Astrocyte (in vitro differentiated cells and primary cell): ENCODE measurements around the gene BCAT1. TPM values are rescaled to one million over a fixed set of nuclear protein-coding genes. Genes with fewer than 3 reads are reported as not detected.

ENCODE experiments used
- DNase-seq: peaks from one replicate; pipeline ENCODE4 v3.0.0-alpha.2; 2010; ENCODE audit warnings: low read depth
- FAIRE-seq: peaks from 2 replicates; lab custom pipeline; 2011; peaks lifted over from hg19 to GRCh38; lab: Jason Lieb, UNC
- H2AFZ ChIP-seq: 2 replicates; pipeline ENCODE4 v1.6.0; 2012; ENCODE audit warnings: low read depth, low read length, inconsistent platforms
- H3K27ac ChIP-seq: 2 replicates; pipeline ENCODE4 v1.5.1; 2011; ENCODE audit warnings: low read depth, low read length, inconsistent platforms
- H3K27me3 ChIP-seq: 2 replicates; pipeline ENCODE4 v1.6.0; 2011; ENCODE audit warnings: low read length, inconsistent platforms; ENCODE audit not compliant: insufficient read depth
- H3K36me3 ChIP-seq: 2 replicates; pipeline ENCODE4 v1.5.1; 2011; ENCODE audit warnings: low read length, inconsistent platforms; ENCODE audit not compliant: insufficient read depth
- H3K4me1 ChIP-seq: 2 replicates; pipeline ENCODE4 v1.5.1; 2011; ENCODE audit warnings: low read length, inconsistent platforms; ENCODE audit not compliant: insufficient read depth
- H3K4me2 ChIP-seq: 2 replicates; pipeline ENCODE4 v1.6.0; 2012; ENCODE audit warnings: low read length, inconsistent platforms
- H3K4me3 ChIP-seq: 2 replicates; pipeline ENCODE4 v1.5.1; 2011; ENCODE audit warnings: low read depth, mild to moderate bottlenecking, low read length, inconsistent platforms; ENCODE audit not compliant: insufficient read depth
- H3K79me2 ChIP-seq: 2 replicates; pipeline ENCODE4 v1.6.0; 2012; ENCODE audit warnings: mild to moderate bottlenecking, low read length, inconsistent platforms; ENCODE audit not compliant: insufficient read depth
- H3K9ac ChIP-seq: 2 replicates; pipeline ENCODE4 v1.6.0; 2012; ENCODE audit warnings: mild to moderate bottlenecking, low read length, inconsistent platforms
- H3K9me3 ChIP-seq: 2 replicates; pipeline ENCODE4 v1.5.1; 2012; ENCODE audit warnings: low read depth, mild to moderate bottlenecking, low read length, inconsistent platforms; ENCODE audit not compliant: insufficient read depth
- H4K20me1 ChIP-seq: 2 replicates; pipeline ENCODE4 v1.6.0; 2012; ENCODE audit warnings: low read length, inconsistent platforms; ENCODE audit not compliant: insufficient read depth
- H3K27ac Mint-ChIP-seq: one replicate; pipeline ENCODE4 v1.8.0; 2021; ENCODE audit warnings: mild to moderate bottlenecking, mixed read lengths; ENCODE audit not compliant: unreplicated experiment
- H3K27me3 Mint-ChIP-seq: one replicate; pipeline ENCODE4 v1.8.0; 2021; ENCODE audit warnings: low read depth, mixed read lengths; ENCODE audit not compliant: unreplicated experiment
- H3K36me3 Mint-ChIP-seq: one replicate; pipeline ENCODE4 v1.8.0; 2021; ENCODE audit warnings: low read depth, mixed read lengths; ENCODE audit not compliant: unreplicated experiment
- H3K4me1 Mint-ChIP-seq: one replicate; pipeline ENCODE4 v1.8.0; 2021; ENCODE audit warnings: low read depth, mixed read lengths; ENCODE audit not compliant: unreplicated experiment
- H3K4me3 Mint-ChIP-seq: one replicate; pipeline ENCODE4 v1.8.0; 2021; ENCODE audit warnings: mild to moderate bottlenecking, moderate library complexity, mixed read lengths; ENCODE audit not compliant: unreplicated experiment
- H3K9me3 Mint-ChIP-seq: one replicate; pipeline ENCODE4 v1.8.0; 2021; ENCODE audit warnings: mild to moderate bottlenecking, mixed read lengths; ENCODE audit not compliant: unreplicated experiment
- EZH2 ChIP-seq: IDR thresholded peaks from 2 replicates; pipeline ENCODE4 v1.6.1; 2012; ENCODE audit warnings: mild to moderate bottlenecking, low read length, inconsistent platforms; ENCODE audit not compliant: insufficient read depth
- total RNA-seq: library from RNA; stranded (reverse); gene quantifications from 2 replicates; pipeline ENCODE4 v1.2.1, GENCODE V29; 2021
- TF ChIP-seq, protein P1 (sequence below): IDR thresholded peaks from 2 replicates; pipeline ENCODE4 v1.5.1; 2011; ENCODE audit warnings: low read depth, mild to moderate bottlenecking, inconsistent platforms, low read length, moderate library complexity; ENCODE audit not compliant: insufficient read depth

The BCAT1 gene
- total RNA-seq, 1 donor from 2014 or later: 476 TPM

DNA sequence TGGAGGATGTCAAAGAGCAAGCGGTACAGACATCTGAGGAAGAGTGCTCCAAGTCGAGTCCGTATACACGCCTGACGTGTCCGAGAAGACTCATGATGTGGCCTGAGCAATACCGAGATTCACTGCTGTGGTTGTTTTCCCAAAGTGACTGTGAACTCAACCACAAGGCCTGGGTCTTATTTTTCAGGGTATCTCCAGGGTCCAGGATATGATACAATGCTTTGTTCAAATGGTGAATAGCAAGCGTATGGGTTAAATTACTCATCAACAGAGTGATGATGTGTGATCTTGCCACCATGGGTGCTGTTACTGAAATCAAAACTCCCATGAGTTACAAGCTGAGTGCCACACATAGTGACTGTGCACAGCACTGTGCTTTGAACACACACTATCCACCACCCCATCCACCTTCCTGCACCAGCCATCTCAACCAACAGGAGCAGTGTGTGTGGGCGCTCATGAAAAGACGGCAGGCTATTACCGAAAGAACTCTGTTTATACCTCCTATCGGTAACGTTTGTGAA, 109.6 kb downstream of the BCAT1 start:
- Mint-ChIP-seq H3K4me1 (peaks cover 34% of the 10 kb centered on the region), H3K27me3 (no peaks in the 10 kb centered on the region), H3K36me3 (peaks cover 37% of the 10 kb centered on the region), H3K4me3 (no peak overlapping the region), H3K27ac (peak overlapping the region; percentile 67), H3K9me3 (no peaks in the 10 kb centered on the region)
- peak overlapping the region; percentile 73 for H3K27ac ChIP-seq
- no peak overlapping the region for H2AFZ ChIP-seq
- peak overlapping the region; percentile 44 for H3K4me2 ChIP-seq
- H3K9ac ChIP-seq: peak overlapping the region; percentile 31
- peak; percentile 78 for DNase-seq
- H3K79me2 ChIP-seq: no peaks in the 10 kb centered on the region
- no peak overlapping the region for H3K4me3 ChIP-seq
- H3K9me3 ChIP-seq: no peaks in the 10 kb centered on the region
- FAIRE-seq: peak; percentile 67
- peaks cover 24% of the 10 kb centered on the region for H3K4me1 ChIP-seq
- no peaks in the 10 kb centered on the region for H3K27me3 ChIP-seq
- no peak for TF ChIP-seq EZH2
- TF ChIP-seq, protein P1, sequence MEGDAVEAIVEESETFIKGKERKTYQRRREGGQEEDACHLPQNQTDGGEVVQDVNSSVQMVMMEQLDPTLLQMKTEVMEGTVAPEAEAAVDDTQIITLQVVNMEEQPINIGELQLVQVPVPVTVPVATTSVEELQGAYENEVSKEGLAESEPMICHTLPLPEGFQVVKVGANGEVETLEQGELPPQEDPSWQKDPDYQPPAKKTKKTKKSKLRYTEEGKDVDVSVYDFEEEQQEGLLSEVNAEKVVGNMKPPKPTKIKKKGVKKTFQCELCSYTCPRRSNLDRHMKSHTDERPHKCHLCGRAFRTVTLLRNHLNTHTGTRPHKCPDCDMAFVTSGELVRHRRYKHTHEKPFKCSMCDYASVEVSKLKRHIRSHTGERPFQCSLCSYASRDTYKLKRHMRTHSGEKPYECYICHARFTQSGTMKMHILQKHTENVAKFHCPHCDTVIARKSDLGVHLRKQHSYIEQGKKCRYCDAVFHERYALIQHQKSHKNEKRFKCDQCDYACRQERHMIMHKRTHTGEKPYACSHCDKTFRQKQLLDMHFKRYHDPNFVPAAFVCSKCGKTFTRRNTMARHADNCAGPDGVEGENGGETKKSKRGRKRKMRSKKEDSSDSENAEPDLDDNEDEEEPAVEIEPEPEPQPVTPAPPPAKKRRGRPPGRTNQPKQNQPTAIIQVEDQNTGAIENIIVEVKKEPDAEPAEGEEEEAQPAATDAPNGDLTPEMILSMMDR: no peak
- peaks cover 11% of the 10 kb centered on the region for H3K36me3 ChIP-seq
- no peaks in the 10 kb centered on the region for H4K20me1 ChIP-seq

DNA sequence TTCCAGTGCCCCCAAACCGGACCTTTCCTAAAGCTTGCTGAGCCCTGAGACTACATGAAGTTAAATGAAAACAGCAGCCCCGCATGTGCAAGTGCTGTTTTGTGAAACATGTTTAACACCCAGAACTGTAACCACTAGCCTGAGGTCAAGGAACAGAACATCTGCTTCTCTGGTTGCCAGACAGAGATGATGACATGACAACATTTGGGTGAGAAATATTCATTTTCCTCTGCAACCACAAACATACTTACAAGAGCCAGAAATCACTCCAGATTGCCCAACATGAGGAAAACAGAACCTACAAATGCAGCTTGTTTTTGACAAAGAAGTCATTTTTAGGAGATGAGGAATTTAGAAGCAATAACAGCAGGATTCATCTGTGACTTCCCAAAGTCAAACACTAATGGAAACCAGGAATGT, 110.4 kb downstream of the BCAT1 start:
- H3K9me3 Mint-ChIP-seq: no peaks in the 10 kb centered on the region
- no peak for TF ChIP-seq EZH2
- H3K79me2 ChIP-seq: no peaks in the 10 kb centered on the region
- H3K4me2 ChIP-seq: peak overlapping the region; percentile 44
- H3K4me3 ChIP-seq: no peak overlapping the region
- peaks cover 24% of the 10 kb centered on the region for H3K4me1 ChIP-seq
- H3K36me3 ChIP-seq: peaks cover 11% of the 10 kb centered on the region
- peak overlapping the region; percentile 26 for H3K9ac ChIP-seq
- peaks cover 31% of the 10 kb centered on the region for H3K4me1 Mint-ChIP-seq
- DNase-seq: peak; percentile 79
- H3K27ac Mint-ChIP-seq: peak overlapping the region; percentile 67
- H3K4me3 Mint-ChIP-seq: peak overlapping the region; percentile 41
- no peak overlapping the region for H2AFZ ChIP-seq
- FAIRE-seq: peak; percentile 60
- H3K9me3 ChIP-seq: no peaks in the 10 kb centered on the region
- peak overlapping the region; percentile 73 for H3K27ac ChIP-seq
- H4K20me1 ChIP-seq: no peaks in the 10 kb centered on the region
- H3K27me3 Mint-ChIP-seq: no peaks in the 10 kb centered on the region
- H3K36me3 Mint-ChIP-seq: peaks cover 35% of the 10 kb centered on the region
- no peaks in the 10 kb centered on the region for H3K27me3 ChIP-seq

DNA sequence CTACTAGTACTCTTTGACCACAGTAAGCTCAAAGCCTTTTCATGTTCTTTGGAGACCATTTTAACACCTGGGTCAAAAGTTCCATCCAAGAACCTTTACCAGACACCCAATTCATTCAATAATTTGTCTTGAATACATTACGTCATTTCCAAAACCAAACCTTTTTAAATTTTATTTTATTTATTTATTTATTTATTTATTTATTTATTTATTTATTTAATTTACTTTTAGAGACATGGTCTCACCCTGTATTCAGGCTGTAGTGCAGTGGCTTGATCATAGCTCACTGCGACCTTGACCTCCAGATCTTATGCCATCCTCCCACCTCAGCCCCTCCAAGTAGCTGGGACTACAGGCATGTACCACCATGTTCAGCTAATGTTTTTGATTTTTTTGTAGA, 113.5 kb downstream of the BCAT1 start:
- peaks cover 23% of the 10 kb centered on the region for H3K36me3 ChIP-seq
- no peaks in the 10 kb centered on the region for H4K20me1 ChIP-seq
- DNase-seq (no peak), FAIRE-seq (no peak)
- H3K4me3 ChIP-seq: no peak overlapping the region
- H3K9me3 ChIP-seq: no peaks in the 10 kb centered on the region
- H3K27ac ChIP-seq: no peak overlapping the region
- Mint-ChIP-seq H3K4me3 (no peak overlapping the region), H3K4me1 (peaks cover 28% of the 10 kb centered on the region), H3K27ac (no peak overlapping the region), H3K36me3 (peaks cover 41% of the 10 kb centered on the region), H3K27me3 (no peaks in the 10 kb centered on the region), H3K9me3 (no peaks in the 10 kb centered on the region)
- H3K79me2 ChIP-seq: no peaks in the 10 kb centered on the region
- H2AFZ ChIP-seq: no peak overlapping the region
- peaks cover 19% of the 10 kb centered on the region for H3K4me1 ChIP-seq
- TF ChIP-seq, protein P1: no peak
- TF ChIP-seq EZH2: no peak
- no peaks in the 10 kb centered on the region for H3K27me3 ChIP-seq
- no peak overlapping the region for H3K4me2 ChIP-seq
- no peak overlapping the region for H3K9ac ChIP-seq
